ENCODE results near the gene CUX1.

The CUX1 gene

DNA sequence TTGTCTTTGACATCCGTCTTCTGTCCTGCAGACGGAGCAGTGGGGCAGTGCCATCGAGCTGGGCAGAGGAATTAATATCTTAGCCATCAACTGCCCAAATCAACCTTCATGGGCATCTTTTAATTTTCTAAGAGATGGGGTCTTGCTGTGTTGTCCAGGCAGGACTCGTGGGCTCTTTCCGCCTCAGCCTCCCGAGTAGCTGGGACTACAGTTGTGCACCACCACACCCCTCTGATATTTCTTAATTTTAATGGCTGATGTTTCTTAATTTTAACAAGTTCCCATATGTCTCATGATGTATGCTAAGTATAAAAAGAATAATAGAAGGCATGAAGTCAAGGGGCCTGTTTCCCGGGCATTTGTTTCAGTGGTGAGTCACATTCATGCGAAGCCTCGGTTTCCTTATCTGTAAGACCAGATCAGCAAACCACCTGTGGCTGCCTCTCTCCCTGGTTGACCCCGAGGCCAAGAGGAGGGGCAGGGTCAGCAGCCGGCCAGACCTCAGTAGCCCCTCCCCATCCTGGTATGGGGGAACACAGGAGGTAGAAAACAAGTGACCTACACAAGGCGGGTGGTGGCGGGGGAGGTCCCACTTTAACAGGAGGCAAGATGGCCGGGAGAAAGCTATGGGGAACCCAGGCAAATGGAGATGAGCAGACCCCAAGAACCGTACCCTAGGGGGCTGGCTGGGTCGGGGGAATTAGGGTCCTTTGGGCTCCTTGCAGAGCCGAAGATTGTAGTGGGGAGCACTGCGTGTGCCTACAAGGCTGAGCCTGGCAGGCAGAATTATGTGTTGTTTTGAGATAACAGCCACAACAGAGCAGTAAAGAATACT is 85.5 kb downstream of the CUX1 start:
- H3K27me3 Mint-ChIP-seq, result no peaks in the 10 kb centered on the region
- H3K4me3 Mint-ChIP-seq, result no peak overlapping the region
- no peak for DNase-seq
- no peaks in the 10 kb centered on the region for H3K9me3 Mint-ChIP-seq
- H3K27ac Mint-ChIP-seq, result no peak overlapping the region
- H3K4me1 Mint-ChIP-seq, result no peaks in the 10 kb centered on the region
- no peaks in the 10 kb centered on the region for H3K36me3 Mint-ChIP-seq
- CTCF ChIA-PET, result no interaction called here

DNA sequence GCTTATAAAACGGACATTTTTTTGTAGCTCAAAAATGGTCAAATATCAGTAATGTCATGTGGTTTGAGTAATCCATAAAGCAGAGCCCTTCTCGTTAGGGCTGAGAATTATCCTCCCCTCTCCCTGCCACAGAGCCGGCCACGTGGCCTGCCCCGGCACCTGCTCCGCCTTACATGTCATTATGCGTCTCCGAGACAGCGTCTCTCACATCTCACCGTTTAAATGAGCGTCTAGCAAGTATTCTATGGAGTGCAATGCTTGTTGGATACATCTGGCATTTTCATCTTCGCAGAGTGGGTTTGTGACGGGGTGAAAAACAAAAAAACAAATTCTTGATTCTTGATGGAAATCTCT is 86.1 kb downstream of the CUX1 start:
- no peaks in the 10 kb centered on the region for H3K9me3 Mint-ChIP-seq
- H3K4me3 Mint-ChIP-seq, result no peak overlapping the region
- DNase-seq, result no peak
- CTCF ChIA-PET, result no interaction called here
- no peaks in the 10 kb centered on the region for H3K4me1 Mint-ChIP-seq
- H3K27me3 Mint-ChIP-seq, result no peaks in the 10 kb centered on the region
- no peak overlapping the region for H3K27ac Mint-ChIP-seq
- H3K36me3 Mint-ChIP-seq, result no peaks in the 10 kb centered on the region

DNA sequence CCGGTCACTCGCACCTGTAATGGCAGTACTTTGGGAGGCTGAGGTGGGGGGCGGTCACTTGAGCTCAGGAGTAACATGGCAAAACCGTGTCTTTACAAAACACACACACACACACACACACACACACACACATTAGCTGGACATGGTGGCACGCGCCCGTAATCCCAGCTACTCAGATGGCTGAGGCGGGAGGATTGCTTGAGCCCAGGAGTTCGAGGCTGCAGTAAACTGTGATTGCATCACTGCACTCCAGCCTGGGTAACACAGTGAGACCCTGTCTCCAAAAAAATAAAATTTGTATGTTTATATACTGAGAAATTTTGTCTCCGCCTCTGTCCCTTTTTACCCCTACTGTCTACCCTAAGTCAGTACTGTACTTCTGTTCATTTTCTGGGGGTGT is 86.6 kb downstream of the CUX1 start:
- DNase-seq, result no peak
- Mint-ChIP-seq H3K36me3 (no peaks in the 10 kb centered on the region), H3K4me1 (no peaks in the 10 kb centered on the region), H3K27me3 (no peaks in the 10 kb centered on the region), H3K27ac (no peak overlapping the region), H3K4me3 (no peak overlapping the region), H3K9me3 (no peaks in the 10 kb centered on the region)
- CTCF ChIA-PET, result no interaction called here

DNA sequence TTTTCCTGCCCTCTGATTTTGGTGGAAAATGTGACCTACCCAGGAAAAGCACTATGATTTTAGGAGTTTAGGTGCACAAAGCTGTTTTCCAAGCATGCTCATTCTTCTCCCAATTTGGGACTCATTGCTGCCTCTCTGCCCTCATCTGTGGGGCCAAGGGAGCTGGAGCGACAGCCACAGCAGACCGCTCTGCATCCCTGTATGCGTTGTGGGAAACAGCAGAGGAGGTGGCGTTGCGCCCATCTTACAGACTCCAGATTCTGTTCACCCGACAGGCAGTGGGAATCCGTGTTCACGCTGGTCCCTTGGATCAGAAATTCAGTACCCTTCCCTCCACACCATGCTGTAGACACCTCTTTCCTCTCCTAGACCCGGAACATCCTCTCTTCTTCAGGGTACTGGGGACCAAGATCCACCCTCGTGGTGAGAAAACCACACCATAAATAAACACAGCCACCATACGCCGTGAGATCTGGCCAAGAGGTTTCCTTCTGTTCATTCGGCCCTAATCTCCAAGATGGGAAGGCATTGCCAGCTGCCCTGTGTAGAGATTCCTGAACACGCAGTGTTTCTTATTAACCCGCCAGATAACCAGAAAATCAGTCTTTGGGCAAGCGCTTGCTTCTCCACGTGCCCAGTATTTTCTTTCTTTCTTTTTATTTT is 87.9 kb downstream of the CUX1 start:
- Mint-ChIP-seq H3K27me3 (no peaks in the 10 kb centered on the region), H3K36me3 (no peaks in the 10 kb centered on the region), H3K4me3 (no peak overlapping the region), H3K4me1 (no peaks in the 10 kb centered on the region), H3K9me3 (no peaks in the 10 kb centered on the region), H3K27ac (no peak overlapping the region)
- CTCF ChIA-PET, result no interaction called here
- DNase-seq, result no peak

DNA sequence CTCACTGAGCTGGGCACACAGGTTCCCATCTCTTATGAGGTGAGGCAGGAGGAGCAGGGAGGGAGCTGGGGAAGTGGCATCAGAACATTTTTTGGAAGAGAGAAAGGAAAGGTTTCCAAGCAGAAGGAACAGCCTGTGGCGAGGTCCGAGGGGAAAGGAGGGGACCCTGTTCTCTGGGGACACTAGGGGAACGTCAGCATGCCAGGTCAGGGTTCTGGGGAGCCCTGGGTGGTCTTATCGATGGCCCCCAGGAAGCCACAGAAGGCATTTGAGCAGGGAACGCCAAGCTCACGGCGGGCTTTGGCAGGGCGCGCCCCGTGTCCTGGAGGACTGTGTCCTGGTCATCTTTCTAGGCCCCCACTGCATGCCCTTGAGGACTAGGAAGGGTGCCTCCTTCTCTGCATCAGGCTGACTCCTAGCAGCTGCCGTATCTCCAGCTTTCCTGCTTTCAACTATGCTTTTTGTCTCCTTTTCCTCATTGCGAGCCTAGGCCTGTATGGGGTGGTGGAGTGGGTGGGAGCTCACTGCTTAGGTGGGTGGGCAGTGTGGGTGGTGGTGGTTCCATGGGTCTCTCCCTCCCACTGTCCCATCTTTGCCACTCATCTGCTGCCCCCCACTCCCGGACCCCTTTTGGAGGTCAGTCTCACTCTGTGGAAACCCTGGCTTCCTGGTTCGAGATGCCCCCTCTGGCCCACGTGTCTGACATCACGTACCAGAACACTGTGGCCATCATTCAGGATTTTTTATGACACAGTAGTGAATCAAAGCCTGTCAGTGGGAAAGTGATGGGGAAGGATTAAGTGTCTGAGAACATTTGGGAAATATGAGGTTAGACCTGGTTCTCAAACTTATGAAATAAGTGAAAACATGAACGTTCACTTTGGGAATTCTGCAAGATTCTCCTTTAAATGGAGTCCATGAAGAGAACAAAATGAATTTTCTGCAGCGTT is 89.1 kb downstream of the CUX1 start:
- Mint-ChIP-seq H3K9me3 (no peaks in the 10 kb centered on the region), H3K27ac (no peak overlapping the region), H3K27me3 (no peaks in the 10 kb centered on the region), H3K4me1 (no peaks in the 10 kb centered on the region), H3K4me3 (no peak overlapping the region), H3K36me3 (no peaks in the 10 kb centered on the region)
- no peak for DNase-seq
- CTCF ChIA-PET, result no interaction called here

DNA sequence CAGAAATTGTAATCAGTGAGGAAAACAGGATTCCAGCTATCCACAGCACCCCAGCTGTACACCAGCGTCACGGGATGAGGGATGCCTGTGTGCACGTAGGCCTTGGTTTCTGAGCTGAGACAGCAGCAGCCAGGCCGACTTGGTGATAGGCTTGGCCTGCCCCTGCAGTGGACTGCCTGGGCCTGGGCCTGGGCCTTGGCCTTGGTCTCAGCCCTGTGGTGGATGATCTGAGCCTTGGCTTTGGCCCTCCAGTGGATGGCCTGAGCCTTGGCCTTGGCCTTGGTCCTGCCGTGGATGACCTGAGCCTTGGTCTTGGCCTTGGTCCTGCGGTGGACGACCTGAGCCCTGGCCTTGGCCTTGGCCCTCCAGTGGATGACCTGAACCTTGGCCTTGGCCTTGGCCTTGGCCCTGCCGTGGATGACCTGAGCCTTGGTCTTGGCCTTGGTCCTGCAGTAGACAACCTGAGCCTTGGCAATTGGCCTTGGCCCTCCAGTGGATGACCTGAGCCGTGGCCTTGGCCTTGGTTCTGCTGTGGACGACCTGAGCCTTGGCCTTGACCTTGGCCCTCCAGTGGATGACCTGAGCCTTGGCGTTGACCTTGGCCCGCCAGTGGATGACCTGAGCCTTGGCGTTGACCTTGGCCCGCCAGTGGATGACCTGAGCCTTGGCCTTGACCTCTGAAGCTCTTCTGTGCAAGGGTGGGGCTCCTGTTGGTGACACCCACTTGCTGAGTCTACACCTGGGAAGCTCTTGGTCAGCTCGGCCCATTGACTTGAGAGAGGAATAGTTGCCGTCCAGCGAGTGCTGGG is 93.8 kb downstream of the CUX1 start:
- Mint-ChIP-seq H3K9me3 (no peaks in the 10 kb centered on the region), H3K36me3 (no peaks in the 10 kb centered on the region), H3K27ac (no peak overlapping the region), H3K4me1 (no peaks in the 10 kb centered on the region), H3K4me3 (no peak overlapping the region), H3K27me3 (no peaks in the 10 kb centered on the region)
- DNase-seq, result no peak
- CTCF ChIA-PET, result interaction anchor here (0.7 kb wide), 1 partner anchor 10 kb away, joined by 3 read pairs; no protein-coding TSS in a partner anchor

DNA sequence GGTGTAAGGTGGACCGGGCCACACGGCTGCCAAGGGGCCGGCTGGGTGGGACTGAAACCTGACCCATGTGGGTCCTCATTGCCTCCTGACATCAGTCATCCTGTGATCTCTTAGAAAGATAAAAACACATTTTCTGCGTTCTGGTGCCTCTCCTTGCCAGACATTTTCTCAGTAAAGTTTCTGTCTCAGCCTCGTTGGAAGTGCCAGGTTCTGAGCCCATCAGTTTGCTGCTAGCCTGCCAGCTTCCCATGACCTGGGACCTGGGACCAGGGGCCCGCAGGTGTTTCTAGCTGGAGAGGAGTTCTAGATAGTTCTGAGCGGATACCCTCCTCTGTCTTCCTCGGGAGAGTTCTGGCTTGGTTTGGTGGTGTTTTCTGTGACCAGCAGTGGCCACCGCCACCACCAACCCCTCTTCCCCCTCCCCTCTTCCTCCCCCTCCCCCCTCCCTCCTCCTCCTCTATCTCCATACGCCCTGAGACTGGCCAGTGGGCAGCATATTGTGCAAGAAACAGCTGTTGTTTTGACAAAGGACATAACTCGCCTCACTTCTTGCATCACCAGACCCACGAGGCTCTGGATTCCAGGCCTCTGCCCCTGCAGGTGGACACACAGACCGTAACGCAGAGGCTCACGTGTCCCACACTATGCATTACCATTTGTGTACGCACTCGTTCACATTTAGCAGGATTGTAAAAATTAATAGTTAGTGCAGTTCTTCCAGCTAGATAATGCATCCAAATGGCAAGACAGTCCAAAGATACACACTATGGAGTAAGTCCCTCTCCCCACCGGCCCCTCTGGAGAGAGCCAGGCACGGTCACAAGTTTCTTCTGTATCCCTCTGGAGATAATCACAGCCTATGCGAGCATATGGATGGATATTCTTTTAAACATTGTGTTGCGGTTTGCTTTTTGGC is 94.6 kb downstream of the CUX1 start:
- CTCF ChIA-PET, result no interaction called here
- no peaks in the 10 kb centered on the region for H3K9me3 Mint-ChIP-seq
- H3K27me3 Mint-ChIP-seq, result no peaks in the 10 kb centered on the region
- DNase-seq, result no peak
- no peaks in the 10 kb centered on the region for H3K4me1 Mint-ChIP-seq
- no peak overlapping the region for H3K4me3 Mint-ChIP-seq
- peak overlapping the region; percentile 14 for H3K27ac Mint-ChIP-seq
- H3K36me3 Mint-ChIP-seq, result no peaks in the 10 kb centered on the region

DNA sequence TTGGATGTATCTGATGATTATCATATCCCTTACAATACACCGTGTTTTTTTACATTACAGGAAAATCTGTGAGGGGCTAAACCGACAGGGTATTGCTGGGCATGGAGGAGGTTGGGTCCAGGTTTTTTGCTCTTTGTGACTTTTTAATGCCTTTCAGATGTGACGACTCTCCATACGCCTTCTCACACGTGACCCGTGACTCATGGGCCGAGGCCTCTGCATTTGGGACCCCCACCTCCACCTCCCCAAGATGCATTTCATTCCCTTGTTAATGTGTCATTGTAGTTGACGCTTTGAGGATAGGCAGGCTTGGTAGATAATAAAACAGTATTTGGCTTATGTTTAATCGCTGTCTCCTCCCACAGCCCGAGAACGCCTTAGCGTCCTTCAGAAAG is 95.3 kb downstream of the CUX1 start:
- no peaks in the 10 kb centered on the region for H3K36me3 Mint-ChIP-seq
- H3K4me1 Mint-ChIP-seq, result no peaks in the 10 kb centered on the region
- CTCF ChIA-PET, result no interaction called here
- H3K9me3 Mint-ChIP-seq, result no peaks in the 10 kb centered on the region
- no peak for DNase-seq
- no peaks in the 10 kb centered on the region for H3K27me3 Mint-ChIP-seq
- no peak overlapping the region for H3K27ac Mint-ChIP-seq
- no peak overlapping the region for H3K4me3 Mint-ChIP-seq

DNA sequence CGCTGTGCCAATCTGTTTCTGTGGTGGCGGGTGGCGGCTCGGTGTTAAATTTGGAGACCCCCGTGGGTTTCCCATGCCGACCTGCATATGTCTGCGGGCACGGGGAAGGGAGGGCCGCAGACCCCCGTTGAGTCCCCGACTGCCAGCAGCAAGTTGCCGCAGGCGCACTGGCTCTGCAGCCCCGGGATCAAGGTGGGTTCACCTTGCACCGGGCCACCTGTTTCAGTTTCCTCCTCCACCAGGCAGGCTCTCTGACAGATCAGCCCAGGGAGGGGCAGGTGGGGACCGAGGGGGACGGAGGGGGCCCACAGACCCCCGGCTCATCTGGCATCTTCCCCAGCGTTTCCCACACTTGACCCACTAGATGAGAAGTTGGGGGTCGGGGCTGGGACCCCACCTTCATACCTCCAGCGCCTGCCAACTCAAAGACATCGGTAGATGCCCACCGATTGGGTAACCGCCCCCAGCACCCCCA is 95.9 kb downstream of the CUX1 start:
- no peak overlapping the region for H3K4me3 Mint-ChIP-seq

DNA sequence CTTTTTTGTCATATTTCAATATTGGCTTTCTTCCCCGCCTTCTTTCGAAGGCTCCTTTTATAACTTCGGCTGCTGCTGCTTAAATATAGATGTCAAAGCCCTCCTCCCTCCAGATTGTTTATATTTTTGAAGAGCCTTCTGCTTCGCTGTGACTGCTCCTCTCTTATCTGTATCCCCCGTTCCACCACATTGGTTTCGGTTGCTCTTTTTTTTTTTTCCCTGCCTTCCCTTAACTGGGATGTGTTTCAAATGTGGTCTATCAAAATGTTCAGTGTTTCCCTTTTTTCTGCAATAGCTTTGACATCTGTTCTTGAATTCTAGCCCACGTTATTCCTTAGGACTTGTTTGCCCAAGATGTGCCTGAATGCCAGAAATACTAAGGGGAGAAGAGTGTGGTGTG is 96.4 kb downstream of the CUX1 start:
- no peaks in the 10 kb centered on the region for H3K9me3 Mint-ChIP-seq
- no peaks in the 10 kb centered on the region for H3K36me3 Mint-ChIP-seq
- CTCF ChIA-PET, result no interaction called here
- H3K4me3 Mint-ChIP-seq, result no peak overlapping the region
- no peaks in the 10 kb centered on the region for H3K27me3 Mint-ChIP-seq
- no peaks in the 10 kb centered on the region for H3K4me1 Mint-ChIP-seq
- DNase-seq, result no peak
- H3K27ac Mint-ChIP-seq, result no peak overlapping the region

More for the DNA sequence above, 95.9 kb downstream of the CUX1 start:
- H3K9me3 Mint-ChIP-seq, result no peaks in the 10 kb centered on the region
- CTCF ChIA-PET, result no interaction called here
- H3K27me3 Mint-ChIP-seq, result no peaks in the 10 kb centered on the region
- DNase-seq, result no peak
- no peak overlapping the region for H3K27ac Mint-ChIP-seq
- H3K36me3 Mint-ChIP-seq, result no peaks in the 10 kb centered on the region
- no peaks in the 10 kb centered on the region for H3K4me1 Mint-ChIP-seq

DNA sequence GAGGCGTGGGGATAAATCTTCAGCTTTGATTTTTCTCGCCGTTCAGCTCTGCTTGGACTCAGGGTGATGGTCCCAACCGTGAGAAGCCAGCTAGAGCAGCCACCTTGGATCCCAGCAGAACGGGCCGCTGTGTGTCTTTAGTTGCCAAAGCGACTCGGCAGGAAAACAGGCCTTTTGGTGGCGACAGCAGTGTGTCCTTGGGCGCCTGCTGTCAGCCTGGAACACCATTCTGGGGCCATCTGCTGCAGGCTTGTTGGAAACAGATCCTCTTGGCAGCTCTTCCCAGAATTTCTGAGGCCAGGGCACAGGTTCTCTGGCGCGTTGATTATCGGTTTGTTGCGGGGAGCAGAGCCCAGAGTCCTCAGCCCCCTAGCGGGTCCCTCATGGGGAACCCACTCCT is 97.6 kb downstream of the CUX1 start:
- DNase-seq, result no peak
- Mint-ChIP-seq H3K27me3 (no peaks in the 10 kb centered on the region), H3K9me3 (no peaks in the 10 kb centered on the region), H3K4me3 (no peak overlapping the region), H3K27ac (no peak overlapping the region), H3K4me1 (no peaks in the 10 kb centered on the region), H3K36me3 (no peaks in the 10 kb centered on the region)
- CTCF ChIA-PET, result no interaction called here

DNA sequence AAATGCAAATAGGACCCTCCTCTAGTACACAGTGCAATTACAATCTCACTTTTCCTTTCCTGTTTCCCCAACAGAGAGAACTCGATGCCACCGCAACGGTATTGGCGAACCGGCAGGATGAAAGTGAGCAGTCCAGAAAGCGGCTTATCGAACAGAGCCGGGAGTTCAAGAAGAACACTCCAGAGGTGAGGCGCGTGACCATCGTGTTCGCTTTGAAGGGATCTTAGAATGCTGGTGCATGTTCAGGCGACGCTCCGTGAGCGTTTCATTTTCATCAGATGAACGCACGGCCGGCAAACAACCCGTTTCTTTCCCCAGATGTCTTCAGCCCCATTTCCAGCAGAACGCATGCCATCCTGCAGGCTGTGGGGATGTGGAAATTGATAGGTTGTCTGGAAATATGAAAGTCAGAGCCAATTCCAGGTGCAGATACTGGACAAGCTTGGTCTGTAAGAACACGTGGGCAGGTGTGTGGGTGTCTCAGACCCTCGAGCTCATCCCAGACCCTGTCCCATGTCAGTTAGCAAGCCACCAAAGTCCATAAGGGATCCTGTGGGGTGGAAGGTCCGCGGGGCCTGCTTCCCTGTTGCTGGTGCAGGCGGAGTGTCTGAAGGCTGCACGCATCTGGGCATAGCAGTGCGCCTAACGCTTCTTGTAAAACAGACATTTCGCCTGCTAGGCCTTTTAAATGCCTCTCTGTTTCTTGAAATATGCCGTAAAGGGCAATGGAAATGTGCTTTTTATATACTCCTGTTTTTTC is 98.8 kb downstream of the CUX1 start:
- no peaks in the 10 kb centered on the region for H3K27me3 Mint-ChIP-seq

DNA sequence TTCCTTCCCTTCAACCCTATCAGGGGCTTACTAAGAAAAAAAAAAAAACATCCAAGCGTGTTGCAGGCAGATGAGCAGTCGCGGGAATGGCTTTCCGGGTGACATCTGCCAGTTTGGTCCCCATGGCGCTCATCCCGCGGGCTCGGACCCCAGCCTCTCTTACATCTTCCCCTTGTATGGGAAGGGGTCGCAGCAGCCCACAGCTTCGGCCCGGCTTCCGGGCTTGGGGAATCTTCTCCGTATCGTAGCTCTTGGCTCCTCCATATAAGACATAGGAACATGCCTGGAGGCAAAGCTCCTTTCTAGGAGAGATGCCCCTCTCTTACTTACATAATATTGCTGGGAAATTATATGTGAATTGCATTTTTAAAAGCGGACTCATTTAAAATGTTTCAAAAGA is 99.5 kb downstream of the CUX1 start:
- no peak for DNase-seq
- no peaks in the 10 kb centered on the region for H3K27me3 Mint-ChIP-seq
- no peak overlapping the region for H3K4me3 Mint-ChIP-seq
- CTCF ChIA-PET, result no interaction called here
- H3K9me3 Mint-ChIP-seq, result no peaks in the 10 kb centered on the region
- H3K27ac Mint-ChIP-seq, result no peak overlapping the region
- no peaks in the 10 kb centered on the region for H3K36me3 Mint-ChIP-seq
- H3K4me1 Mint-ChIP-seq, result no peaks in the 10 kb centered on the region

More for the DNA sequence above, 98.8 kb downstream of the CUX1 start:
- no peak for DNase-seq
- no peak overlapping the region for H3K4me3 Mint-ChIP-seq
- H3K27ac Mint-ChIP-seq, result no peak overlapping the region
- H3K4me1 Mint-ChIP-seq, result no peaks in the 10 kb centered on the region
- CTCF ChIA-PET, result no interaction called here
- no peaks in the 10 kb centered on the region for H3K36me3 Mint-ChIP-seq
- no peaks in the 10 kb centered on the region for H3K9me3 Mint-ChIP-seq

Data from activated naive CD4-positive, alpha-beta T cell treated with anti-CD3 and anti-CD28 coated beads, Interleukin-2, amount 10 ng/mL, durations not matched to agents 7 days and 5 days (primary cell).